Measurements from ENCODE around the gene LYPD4.

The LYPD4 gene

DNA sequence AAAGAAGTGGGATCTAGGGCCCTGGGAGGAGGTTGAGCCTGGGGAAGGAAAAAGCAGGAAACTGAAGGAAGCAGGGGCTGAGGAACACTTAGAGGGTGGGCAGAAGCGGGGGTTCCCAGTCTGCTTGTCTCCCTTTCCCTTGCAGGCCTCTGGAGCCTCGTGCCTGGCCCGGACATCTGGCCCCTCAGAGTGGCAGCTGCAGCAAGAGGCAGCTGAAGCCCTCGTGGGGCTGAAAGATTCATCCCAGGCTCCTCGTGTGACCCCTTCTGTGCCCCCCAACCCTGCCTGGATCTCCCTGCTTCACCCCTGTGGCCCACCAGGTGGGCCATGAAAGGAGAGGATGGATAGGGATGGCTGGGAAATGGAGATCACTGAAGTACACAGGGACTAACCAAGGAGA is 5.9 kb upstream of the LYPD4 start:
- no peak for DNase-seq

GRCh38 chr19:41849067-41849466 is 4.6 kb upstream of the LYPD4 start:
- no peak for DNase-seq

DNA sequence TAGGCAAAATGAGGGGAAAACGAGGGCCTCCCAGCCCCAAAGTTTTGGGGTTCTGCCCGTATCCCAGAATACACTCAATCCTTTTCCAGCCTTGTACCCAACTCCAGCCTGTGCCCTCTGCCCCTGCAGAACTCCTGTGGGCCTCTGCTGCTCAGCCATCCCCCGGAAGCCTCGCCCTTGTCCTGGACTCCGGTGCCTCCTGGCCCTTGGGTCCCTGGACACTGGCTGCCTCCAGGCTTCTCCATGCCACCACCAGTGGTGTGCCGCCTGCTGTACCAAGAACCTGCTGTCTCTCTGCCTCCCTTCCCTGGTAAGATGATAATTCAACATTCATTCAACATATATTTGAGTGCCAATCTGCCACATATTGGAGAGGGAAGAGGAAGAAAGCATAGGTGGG is 4.2 kb upstream of the LYPD4 start:
- DNase-seq = no peak

DNA sequence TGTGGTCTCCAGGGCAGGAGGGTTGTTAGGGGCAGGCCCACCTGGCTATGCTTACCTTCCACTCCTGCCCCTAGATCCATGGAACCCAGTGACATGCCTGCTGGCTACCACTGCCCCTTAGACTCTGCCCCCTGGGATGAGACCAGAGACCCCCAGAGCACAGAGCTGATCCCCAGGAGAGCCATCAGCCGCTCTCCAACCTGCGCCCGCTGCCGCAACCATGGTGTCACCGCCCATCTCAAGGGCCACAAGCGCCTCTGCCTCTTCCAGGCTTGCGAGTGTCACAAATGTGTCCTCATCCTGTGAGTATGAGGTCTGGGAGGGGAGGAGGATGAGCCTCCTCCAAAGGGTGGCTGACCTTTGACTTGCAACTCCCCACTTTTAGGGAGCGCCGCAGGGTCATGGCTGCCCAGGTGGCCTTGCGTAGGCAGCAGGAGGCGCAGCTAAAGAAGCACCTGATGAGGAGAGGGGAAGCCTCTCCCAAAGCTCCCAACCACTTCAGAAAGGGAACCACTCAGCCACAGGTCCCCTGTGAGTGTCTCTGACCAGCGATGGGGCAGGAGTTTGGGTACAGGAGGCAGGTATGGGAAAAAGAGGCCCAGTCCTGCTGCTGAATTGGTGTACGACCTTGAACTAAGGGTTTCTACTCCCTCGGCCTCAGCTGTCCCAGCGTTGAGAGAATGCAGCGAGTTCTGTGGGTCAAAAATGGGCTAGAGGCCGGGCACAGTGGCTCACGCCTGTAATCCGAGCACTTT is 3.0 kb upstream of the LYPD4 start:
- no peak for DNase-seq

GRCh38 chr19:41845051-41845590 is 638 bp upstream of the LYPD4 start:
- no peak for DNase-seq

DNA sequence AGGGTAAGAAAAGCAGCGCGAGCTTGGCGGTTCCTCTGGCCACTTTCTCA is 343 bp upstream of the LYPD4 start, which contains the start of gene DMRTC2:
TSS of gene DMRTC2 (plus strand) at position 42 of the 50 bp plus-strand sequence. CDS start 2,387 bp downstream, outside the sequence.
- no peak for DNase-seq

- no peak for DNase-seq
Measured at GRCh38 chr19:41843371-41843770, 1.1 kb downstream of the LYPD4 start.

- DNase-seq = no peak
Measured at GRCh38 chr19:41839211-41839610, 5.3 kb downstream of the LYPD4 start.

- DNase-seq = no peak
Measured at GRCh38 chr19:41837981-41838708, 6.3 kb downstream of the LYPD4 start.

DNA sequence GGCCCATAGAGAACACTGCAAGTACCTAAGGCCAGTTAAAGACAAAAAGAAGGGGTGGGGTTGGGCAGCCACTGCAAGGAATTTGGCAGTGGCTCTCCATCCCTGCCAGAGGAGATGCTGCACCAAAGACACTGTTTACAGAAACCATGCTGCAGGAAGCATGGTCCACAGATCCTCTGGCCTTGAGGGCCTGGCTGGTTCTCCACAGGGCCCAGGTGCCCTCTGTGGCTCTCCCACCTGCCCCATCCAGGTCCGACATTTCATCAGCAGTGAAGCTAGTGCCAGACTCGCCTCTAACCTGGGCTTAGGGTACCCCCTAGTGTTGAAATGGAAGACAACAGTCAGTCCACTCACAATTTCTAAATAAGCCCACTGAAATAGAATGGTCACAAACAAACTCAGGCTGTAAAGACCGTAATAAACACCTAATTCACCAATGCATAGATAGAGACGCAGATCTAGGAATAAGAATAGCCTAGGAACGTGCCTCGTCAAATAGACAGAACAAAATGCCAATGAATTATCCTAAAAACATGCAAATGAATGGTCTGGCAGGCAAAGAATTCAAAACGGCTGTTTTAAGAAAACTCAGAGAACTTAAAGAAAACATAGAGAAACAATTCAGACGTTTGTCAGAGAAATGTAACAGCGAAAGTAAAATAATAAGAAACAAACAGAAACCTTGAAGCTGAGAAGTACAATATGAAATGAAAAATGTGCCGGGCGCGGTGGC is 23.3 kb downstream of the LYPD4 start:
- DNase-seq = peak; percentile 66

DNA sequence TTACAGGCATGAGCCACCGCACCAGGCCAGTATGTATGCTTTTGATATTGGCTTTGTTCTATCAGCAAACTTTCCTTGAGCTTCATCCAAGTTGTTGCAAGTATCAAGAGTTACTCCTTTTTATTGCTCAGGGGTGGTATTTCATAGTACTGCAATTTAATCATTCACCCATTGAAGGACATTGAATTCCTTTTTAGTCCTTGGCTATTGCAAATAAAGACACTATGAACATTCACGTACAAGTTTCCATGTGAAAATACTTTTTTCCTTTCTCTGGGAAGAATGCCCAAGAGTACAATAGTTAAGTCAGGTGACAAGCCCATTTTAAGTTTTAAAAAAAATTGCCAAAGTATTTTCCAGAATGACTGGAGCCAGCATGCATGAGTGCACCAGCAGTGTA is 27.7 kb downstream of the LYPD4 start:
- DNase-seq = no peak

DNA sequence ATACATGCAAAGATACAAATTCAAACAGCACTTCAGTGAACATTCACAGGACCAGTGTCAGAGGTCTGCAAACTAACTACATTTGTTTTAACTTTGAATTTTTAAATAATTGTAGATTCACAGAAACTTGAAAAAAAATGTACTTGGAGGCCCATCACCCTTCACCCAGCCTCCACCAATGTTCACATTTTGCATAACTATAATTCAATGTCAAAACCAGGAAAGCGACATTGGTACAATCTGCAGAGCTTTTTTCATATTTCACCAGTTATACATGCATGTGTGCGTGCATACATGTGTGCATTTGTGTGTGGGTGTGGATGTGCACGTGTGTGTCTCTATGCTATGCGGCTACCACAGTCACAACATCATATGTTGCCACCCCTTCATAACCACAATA is 29.2 kb downstream of the LYPD4 start:
- no peak for DNase-seq

DNA sequence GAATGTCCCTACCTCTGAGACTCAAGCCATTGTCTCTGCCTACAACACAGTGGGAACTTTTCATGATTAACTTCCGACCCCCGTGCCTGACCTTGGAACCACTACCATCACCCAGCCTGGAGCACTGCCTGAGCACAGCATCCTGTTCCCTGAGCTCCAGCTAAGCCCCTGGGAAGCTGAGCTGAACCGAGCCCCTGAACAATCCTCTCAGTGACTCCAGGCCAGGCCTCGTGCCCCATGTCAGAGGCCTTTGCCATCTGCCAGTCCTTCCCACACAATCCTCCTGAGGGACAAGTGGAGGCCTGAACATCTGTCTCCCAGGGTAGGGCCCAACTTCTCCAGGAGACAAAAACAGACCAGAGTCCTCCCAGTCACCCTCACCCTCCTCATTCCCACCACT is 30.6 kb downstream of the LYPD4 start:
- no peak for DNase-seq

- DNase-seq = no peak
Measured at GRCh38 chr19:41811981-41812380, 32.5 kb downstream of the LYPD4 start.

DNA sequence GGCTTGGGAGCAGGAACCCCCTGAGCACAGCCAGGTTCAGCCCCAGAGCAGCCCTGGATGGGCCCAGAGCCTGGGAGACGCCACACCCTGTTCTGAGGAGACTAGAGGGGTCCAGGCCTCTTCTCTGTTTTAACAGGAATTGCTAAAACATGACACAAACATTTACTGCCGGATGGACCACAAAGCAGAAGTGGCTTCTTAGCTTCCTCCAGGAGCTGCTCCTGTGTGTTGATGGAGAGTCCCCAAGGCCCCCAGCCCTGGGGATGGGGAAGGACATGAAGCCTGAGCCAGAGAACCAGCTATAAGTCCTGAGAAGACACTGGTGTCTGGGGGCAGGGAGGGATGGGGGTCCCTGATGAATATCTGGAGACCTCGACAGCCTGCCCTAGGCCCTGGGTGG is 33.4 kb downstream of the LYPD4 start:
- DNase-seq = peak; percentile 55 to 69

DNA sequence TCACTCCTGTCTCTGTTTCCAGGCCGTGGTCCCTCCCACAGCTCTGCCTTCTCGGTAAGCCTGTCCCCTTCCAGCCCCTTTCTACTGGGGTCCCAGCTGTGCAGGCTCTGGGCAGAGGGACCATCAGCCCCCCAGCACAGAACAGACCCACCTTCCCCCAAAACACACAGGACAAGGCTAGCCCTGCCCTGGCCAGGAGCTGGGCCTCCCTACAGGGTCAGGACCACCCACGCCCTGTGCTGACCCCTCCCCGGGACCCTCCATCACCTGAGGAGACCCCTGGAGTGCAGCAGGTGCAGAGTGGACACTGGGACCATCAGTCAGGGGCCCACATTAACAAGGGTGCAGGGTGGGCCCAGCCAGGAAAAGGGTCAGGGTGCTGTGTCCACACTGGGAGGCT is 34.2 kb downstream of the LYPD4 start:
- no peak for DNase-seq

- peak; percentile 6 to 17 for DNase-seq
Measured at GRCh38 chr19:41808663-41809566, 35.6 kb downstream of the LYPD4 start.

GRCh38 chr19:41807176-41807575 is 37.3 kb downstream of the LYPD4 start:
- no peak for DNase-seq

GRCh38 chr19:41804336-41804735 is 40.1 kb downstream of the LYPD4 start:
- DNase-seq = peak; percentile 37 to 54

GRCh38 chr19:41802770-41803169 is 41.7 kb downstream of the LYPD4 start:
- no peak for DNase-seq

GRCh38 chr19:41801792-41802211 is 42.7 kb downstream of the LYPD4 start:
- peak; percentile 87 to 91 for DNase-seq

- DNase-seq = no peak
Measured at GRCh38 chr19:41801031-41801430, 43.5 kb downstream of the LYPD4 start.

GRCh38 chr19:41799444-41800000 is 45.0 kb downstream of the LYPD4 start:
- no peak for DNase-seq
